HG03460 (cell line): ENCODE data around the gene GALNT7.

Source experiments
- ATAC-seq: cut with Tn5 transposase; IDR thresholded peaks from one replicate; pipeline ENCODE4 v1.9.1; 2021; ENCODE audit not compliant: unreplicated experiment

The GALNT7 gene

GRCh38 chr4:173288698-173289352, 120.2 kb downstream of the GALNT7 start:
- no peak for ATAC-seq

DNA sequence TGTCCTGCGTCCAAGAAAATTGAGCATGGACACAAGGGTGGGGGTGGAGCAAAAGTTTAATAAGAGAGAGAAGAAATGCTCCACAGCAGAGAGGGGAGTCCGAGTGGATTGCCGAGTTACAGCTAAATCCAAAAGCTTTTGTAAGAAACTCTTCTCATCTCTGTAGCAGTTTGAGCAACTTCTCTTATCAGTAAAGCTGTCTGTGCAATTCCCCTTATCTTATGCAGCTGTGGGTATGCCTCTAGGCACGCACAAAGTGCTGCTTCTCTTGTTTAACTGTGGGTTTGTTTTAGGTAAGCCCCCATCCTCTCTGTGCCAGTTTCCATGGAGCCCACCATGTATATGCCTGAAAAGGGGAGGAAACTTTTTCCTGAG, 120.7 kb downstream of the GALNT7 start:
- ATAC-seq: no peak

DNA sequence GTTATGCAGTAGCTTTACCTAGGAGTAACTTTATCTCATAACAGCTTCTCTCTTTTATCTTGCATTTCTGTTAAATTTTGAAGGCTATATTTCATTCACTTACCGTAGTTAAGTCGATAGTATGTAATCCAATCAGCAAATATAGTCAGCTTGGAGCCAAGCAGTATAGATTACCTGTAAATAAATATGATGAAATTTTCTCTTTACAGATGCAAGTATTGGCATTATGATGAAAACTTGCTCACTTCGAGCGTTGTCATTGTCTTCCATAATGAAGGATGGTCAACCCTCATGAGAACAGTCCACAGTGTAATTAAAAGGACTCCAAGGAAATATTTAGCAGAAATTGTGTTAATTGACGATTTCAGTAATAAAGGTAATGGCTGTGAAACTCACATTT, 123.3 kb downstream of the GALNT7 start:
- no peak for ATAC-seq

GRCh38 chr4:173293663-173294062, 125.1 kb downstream of the GALNT7 start:
- ATAC-seq: no peak

DNA sequence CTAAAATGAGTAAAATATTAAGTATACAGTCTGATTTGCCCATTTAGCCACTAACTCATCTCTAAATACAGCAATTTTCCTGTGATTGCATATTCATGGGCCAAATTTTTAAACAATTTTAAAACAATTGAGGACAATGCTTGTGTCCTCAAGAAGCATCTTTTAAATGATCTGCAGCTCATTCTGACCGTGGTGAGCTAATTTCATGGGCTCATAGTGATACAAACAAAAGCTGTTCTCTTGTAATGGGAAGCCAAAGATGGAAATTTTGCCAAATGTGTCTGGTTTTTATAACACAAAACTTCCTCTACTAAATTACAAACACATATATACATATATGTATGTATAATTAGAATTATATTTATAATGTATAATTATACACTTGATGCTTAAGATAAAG, 125.8 kb downstream of the GALNT7 start:
- no peak for ATAC-seq

- no peak for ATAC-seq
Observed at GRCh38 chr4:173301518-173302201, 133.0 kb downstream of the GALNT7 start.

- no peak for ATAC-seq
Observed at GRCh38 chr4:173307778-173308177, 139.2 kb downstream of the GALNT7 start.

DNA sequence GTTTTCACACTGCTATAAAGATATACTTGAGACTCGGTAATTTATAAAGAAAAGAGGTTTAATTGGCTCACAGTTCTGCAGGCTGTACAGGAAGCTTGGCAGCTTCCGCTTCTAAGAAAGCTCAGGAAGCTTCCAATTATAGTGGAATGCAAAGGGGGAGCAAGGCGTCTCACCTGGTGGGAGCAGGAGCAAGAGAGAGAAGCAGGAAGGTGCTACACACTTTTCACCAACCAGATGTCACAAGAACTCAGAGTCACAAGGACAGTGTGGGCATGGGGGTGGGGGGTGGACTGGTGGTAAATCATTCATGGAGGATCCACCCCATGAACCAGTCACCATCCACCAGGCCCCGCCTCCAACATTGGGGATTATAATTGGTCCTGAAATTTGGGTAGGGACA, 142.8 kb downstream of the GALNT7 start:
- ATAC-seq: no peak

GRCh38 chr4:173314715-173315114, 146.1 kb downstream of the GALNT7 start:
- no peak for ATAC-seq

GRCh38 chr4:173316060-173316459, 147.4 kb downstream of the GALNT7 start:
- no peak for ATAC-seq

- no peak for ATAC-seq
Observed at GRCh38 chr4:173317004-173317403, 148.4 kb downstream of the GALNT7 start.

DNA sequence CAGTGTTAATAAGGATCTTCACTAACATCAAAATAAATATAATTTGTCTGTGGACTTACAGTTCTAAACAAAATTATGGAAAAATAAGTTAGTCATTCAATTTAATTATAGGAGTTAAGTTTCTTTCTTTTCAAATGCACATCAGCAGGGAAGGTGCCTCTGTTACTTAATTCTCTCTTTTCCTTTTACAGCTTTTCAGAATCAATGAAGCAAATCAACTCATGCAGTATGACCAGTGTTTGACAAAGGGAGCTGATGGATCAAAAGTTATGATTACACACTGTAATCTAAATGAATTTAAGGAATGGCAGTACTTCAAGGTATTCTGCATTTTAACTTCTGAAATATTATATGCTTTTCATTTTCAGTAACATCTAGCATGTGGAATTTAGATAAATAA, 149.6 kb downstream of the GALNT7 start:
- ATAC-seq: no peak

DNA sequence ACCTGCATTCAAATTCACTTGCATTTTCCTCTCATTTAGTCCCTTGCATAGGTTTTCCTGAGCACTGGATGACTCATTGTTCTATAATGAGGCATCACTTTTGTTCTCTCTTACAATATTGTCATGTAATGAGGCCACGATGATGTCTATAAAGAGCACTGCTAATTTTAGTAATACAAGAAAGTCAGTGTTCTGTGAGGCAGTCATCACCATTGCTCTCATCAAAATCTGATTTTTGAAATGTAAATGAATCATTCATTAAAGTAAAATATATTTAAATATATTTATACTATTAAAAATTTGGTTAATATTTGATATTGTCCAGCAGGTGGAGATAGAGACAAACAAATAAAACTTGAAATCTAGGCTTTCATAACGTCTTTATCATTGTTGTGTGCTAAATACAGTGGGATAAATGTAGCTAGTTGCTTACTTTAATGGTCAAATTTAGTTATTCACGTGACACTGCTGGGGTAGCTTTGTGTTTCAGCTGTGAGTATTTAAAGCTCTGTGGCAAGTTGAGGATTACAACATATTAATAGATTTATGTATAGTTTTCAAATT, 150.1 kb downstream of the GALNT7 start:
- no peak for ATAC-seq

- no peak for ATAC-seq
Observed at GRCh38 chr4:173319696-173320095, 151.1 kb downstream of the GALNT7 start.

DNA sequence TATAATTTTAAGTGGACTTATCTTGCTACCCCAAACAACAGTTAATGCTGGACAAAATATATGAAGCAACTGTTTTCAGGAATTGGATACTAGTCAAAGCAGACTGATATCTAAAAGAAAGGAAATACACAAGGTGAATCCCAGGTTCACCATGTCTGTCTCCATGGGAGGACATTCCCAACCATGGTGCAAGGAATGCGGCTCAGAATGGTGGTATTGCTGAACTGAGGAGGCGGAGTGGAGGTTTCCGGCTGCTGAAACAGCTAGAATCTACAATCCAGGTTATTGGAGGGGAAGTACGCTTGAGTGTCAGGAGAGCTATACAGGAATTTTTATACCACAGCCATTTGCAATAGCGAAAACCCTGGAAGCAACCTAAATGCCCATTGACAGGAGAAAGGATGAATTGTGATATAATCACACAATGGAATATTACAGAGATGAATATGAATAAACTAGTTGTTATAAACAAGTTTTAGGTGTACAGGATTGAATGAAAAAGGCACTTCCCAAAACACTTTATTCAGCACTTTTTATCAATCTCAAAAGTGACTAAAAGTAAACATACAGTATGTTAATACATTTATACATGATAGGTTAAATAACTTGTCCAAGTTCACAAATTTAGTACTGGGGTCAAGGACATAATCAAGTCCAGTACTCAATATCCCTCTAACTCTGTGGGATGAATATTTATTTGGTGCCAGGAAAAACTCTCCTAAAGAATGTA, 156.6 kb downstream of the GALNT7 start:
- no peak for ATAC-seq

GRCh38 chr4:173328236-173328901, 159.8 kb downstream of the GALNT7 start:
- no peak for ATAC-seq

GRCh38 chr4:173330590-173330989, 162.0 kb downstream of the GALNT7 start:
- ATAC-seq: no peak

- no peak for ATAC-seq
Observed at GRCh38 chr4:173332021-173332487, 163.4 kb downstream of the GALNT7 start.

DNA sequence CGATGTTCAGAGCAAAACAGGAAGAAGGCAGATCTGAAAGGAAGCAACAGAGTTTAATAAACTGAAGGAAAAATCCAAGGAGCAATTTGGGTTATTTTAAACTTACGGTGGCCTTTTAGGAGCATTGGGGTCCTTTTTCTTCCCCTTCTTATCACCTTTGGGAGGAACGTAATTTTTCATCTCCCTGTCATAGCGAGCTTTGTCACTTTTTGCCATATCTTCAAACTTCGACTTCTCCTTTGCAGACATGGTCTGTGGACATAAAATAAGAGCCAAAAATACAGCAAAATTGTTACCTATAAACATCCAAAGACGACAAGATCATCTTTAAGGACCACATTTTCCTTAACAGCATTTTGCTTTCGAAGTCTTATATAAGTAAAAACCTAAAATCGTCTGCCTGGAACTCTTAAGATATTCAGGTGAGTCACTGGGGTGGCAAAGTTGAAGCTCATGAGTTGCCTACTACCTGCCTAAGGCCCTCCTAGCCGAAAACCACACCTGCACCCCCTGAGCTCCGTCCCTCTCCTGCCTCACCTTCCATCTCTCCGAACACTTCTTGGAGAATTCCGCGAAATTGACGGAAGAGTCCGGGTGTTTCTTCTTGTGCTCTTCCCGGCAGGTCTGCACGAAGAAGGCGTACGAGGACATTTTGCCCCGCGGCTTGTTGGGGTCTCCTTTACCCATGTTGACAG, 164.5 kb downstream of the GALNT7 start:
- no peak for ATAC-seq

DNA sequence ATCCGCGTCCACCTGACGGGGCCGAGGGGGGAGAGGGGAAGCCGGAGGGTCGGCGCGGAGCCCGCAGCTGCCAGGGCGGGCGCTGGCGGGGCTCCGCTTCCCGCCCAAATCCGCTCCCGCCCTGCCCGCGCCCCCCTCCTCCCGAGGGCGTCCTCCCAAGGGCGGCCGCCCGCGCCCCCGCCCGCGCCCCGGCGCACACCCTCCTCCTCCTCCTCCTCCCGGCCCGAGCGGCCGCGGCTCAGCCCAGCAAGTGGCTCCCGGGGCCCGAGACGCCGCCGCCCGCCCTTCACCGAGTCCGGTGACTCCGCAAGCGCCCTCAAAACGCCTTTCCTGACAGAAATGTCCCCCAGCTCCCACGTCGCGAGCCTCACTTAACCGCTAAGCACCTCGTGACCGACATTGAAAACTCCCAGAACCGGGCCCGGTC, 165.1 kb downstream of the GALNT7 start:
- ATAC-seq: peak; percentile 2
